ENCODE measurements around the gene ITGAD.

The ITGAD gene

DNA sequence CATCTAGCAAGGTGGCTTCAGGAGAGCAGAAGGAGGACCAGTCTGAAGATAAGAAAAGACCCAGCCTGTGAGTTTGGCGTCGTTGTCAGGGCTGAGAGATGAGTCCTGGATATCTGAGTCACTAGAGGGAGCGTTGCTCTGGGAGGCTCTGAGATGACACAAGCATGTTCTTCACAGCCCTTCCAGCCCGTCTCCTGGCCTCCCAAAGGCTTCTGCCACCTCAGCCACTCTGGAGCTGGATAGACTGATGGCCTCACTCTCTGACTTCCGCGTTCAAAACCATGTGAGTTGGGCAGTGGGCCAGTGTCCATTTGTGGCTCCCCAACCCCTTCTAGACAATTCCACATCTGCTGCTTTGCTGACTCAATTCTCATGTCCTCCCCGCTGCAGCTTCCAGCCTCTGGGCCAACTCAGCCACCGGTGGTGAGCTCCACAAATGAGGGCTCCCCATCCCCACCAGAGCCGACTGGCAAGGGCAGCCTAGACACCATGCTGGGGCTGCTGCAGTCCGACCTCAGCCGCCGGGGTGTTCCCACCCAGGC is 81.1 kb downstream of the ITGAD start:
- no peak for DNase-seq

DNA sequence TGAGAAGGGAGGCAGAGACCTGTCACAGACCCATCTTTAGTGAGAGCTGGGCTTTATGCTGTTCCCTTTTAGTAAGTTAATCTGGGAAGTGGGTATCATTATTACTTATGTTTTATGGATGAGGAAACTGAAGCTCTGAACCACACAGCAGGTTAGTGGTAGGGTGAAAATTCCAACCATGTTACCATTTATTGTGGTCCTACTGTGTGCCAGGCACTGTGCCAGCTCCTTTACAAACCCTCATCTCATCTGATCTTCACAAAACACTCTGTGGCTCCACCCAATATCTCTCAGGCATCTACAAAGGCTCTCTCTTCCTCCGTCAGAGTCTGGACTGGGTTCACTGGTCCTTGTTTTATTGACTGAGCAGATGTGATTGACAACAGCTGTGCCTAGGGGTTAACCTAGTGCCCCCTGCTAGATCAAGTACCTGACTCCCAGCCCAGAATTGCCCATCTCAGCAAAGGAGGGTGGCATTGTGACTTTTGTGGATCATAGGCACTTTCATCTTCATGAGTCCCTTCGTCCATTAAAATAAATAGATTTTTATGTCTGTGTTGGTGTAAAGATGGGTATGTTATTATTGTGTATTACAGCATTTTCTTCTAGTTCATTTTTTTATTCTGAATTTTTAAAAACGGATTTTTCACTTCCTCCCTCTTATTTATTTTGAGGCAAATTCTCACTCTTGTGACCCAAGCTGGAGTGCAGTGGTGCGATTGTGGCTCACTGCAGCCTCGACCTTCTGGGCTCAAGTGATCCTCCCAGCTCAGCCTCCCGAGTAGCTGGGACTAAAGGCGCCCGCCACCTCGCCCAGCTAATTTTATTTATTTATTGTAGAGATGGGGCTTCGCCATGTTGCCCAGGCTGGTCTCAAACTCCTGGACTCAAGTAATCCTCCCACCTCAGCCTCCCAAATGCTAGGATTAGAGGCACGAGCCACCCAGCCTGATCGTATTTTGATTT is 81.9 kb downstream of the ITGAD start:
- no peak for DNase-seq

- DNase-seq, result no peak
Observed at GRCh38 chr16:31475946-31476302, 82.8 kb downstream of the ITGAD start.
